ENCODE results near the gene ANKRD27.

DNA sequence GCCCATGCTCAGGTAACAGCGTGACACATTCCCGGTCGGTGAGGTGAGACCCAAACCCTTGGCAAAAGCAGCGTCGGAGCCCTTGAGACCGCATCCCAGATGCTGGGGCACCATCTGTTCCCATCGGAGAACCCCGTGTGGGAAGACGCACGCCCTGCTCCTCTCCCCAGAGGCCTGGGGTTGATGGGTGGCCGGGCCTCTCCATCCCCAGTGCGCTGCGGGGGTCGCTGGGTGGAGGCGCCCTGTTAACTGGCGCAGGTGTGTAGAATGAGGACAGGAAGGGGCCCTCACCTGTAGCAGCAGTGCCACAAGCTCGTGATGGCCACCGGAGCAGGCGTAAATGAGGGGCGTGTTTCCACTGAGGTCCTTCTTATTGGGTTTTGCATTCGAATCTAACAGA lies 69.4 kb downstream of the ANKRD27 start:
- TF ChIP-seq, protein P1, sequence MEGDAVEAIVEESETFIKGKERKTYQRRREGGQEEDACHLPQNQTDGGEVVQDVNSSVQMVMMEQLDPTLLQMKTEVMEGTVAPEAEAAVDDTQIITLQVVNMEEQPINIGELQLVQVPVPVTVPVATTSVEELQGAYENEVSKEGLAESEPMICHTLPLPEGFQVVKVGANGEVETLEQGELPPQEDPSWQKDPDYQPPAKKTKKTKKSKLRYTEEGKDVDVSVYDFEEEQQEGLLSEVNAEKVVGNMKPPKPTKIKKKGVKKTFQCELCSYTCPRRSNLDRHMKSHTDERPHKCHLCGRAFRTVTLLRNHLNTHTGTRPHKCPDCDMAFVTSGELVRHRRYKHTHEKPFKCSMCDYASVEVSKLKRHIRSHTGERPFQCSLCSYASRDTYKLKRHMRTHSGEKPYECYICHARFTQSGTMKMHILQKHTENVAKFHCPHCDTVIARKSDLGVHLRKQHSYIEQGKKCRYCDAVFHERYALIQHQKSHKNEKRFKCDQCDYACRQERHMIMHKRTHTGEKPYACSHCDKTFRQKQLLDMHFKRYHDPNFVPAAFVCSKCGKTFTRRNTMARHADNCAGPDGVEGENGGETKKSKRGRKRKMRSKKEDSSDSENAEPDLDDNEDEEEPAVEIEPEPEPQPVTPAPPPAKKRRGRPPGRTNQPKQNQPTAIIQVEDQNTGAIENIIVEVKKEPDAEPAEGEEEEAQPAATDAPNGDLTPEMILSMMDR (IDR thresholded peaks at IDR 0.05), result no peak
- TF ChIP-seq EZH2 (IDR thresholded peaks at IDR 0.05) (no peak), EZH2phosphoT487 (IDR thresholded peaks at IDR 0.05) (no peak)
